H1 (cell line): Measurements from ENCODE around the gene ZNF831. TPM values are rescaled to one million over a fixed set of nuclear protein-coding genes. Genes with fewer than 3 reads are reported as not detected.

Experiments used
- CTCF ChIA-PET: fragments of 300-600 bp; sonication (Branson Sonifier 250); formaldehyde crosslinking; loops from one replicate; lab custom pipeline; 2021; ENCODE audit not compliant: partially characterized antibody; lab: Charles Lee
- POLR2A ChIA-PET: fragments of 300-600 bp; sonication (Branson Sonifier 250); formaldehyde crosslinking; loops from one replicate; lab custom pipeline; 2021; ENCODE audit warnings: inconsistent platforms; ENCODE audit not compliant: partially characterized antibody; lab: Charles Lee
- DNase-seq, 2 experiments: peaks; one replicate each; pipeline versions ENCODE4 v3.0.0 to v3.0.0-alpha.2; 2010 to 2022; ENCODE audit warnings: low spot score in 2 of 2, low read depth in 1 of 2, mixed read lengths in 1 of 2
- FAIRE-seq: peaks from 2 replicates; lab custom pipeline; 2011; peaks lifted over from hg19 to GRCh38; lab: Jason Lieb, UNC
- H2AFZ ChIP-seq: 2 replicates; pipeline ENCODE4 v1.8.1; 2012; ENCODE audit warnings: low read length, inconsistent platforms
- H2AK5ac ChIP-seq: 2 replicates; pipeline ENCODE4 v1.6.1; 2013; ENCODE audit warnings: low read depth, low read length
- H2BK120ac ChIP-seq: replicated peaks from 2 replicates; pipeline ENCODE3; 2013; ENCODE audit warnings: low read depth, low read length, inconsistent platforms
- H2BK12ac ChIP-seq: 2 replicates; pipeline ENCODE4 v1.6.1; 2013; ENCODE audit warnings: low read depth, low read length
- H2BK15ac ChIP-seq: 2 replicates; pipeline ENCODE4 v1.6.1; 2013; ENCODE audit warnings: low read length
- H2BK20ac ChIP-seq: 2 replicates; pipeline ENCODE4 v1.6.1; 2013; ENCODE audit warnings: low read length
- H2BK5ac ChIP-seq: 2 replicates; pipeline ENCODE4 v1.6.1; 2013; ENCODE audit warnings: low read depth, low read length
- H3K14ac ChIP-seq: 2 replicates; pipeline ENCODE4 v1.6.1; 2013; ENCODE audit warnings: inconsistent platforms; ENCODE audit not compliant: insufficient read length
- H3K18ac ChIP-seq: 2 replicates; pipeline ENCODE4 v1.6.1; 2013; ENCODE audit warnings: low read length; ENCODE audit errors: extremely low read depth
- H3K23ac ChIP-seq: 2 replicates; pipeline ENCODE4 v1.6.1; 2013; ENCODE audit warnings: inconsistent platforms; ENCODE audit not compliant: insufficient read length
- H3K23me2 ChIP-seq: 2 replicates; pipeline ENCODE4 v1.6.1; 2013; ENCODE audit warnings: low read depth, low read length
- H3K27ac ChIP-seq: 2 replicates; pipeline ENCODE4 v1.6.1; 2011; ENCODE audit warnings: low read depth, low read length, inconsistent platforms
- H3K27me3 ChIP-seq, 4 experiments: replicated peaks in 1 of 4; 1 replicate in 1 of 4; 2 replicates in 3 of 4; pipeline versions ENCODE4 v1.6.1 to v1.8.1; 2011 to 2013; ENCODE audit warnings: low read length in 3 of 4, mild to moderate bottlenecking in 3 of 4, inconsistent platforms in 2 of 4, mixed read lengths in 2 of 4, moderate library complexity in 1 of 4; ENCODE audit not compliant: control insufficient read depth in 3 of 4, insufficient read depth in 3 of 4; ENCODE audit errors: extremely low read depth in 1 of 4
- H3K36me3 ChIP-seq, 4 experiments: 2 replicates each; pipeline versions ENCODE4 v1.6.1 to v1.8.1; 2011 to 2013; ENCODE audit warnings: mild to moderate bottlenecking in 4 of 4, low read length in 3 of 4, moderate library complexity in 2 of 4, control low read depth in 1 of 4, inconsistent platforms in 1 of 4; ENCODE audit not compliant: insufficient read depth in 4 of 4, control insufficient read depth in 2 of 4
- H3K4ac ChIP-seq: replicated peaks from 2 replicates; pipeline ENCODE3; 2013; ENCODE audit warnings: low read length, low read depth, mixed read lengths, inconsistent platforms; ENCODE audit not compliant: insufficient read length
- H3K4me1 ChIP-seq, 4 experiments: replicated peaks in 1 of 4; 1 replicate in 1 of 4; 2 replicates in 3 of 4; pipeline versions ENCODE4 v1.6.1 to v1.8.1; 2011 to 2013; ENCODE audit warnings: low read length in 3 of 4, inconsistent platforms in 2 of 4, mixed read lengths in 1 of 4; ENCODE audit not compliant: insufficient read depth in 4 of 4, control insufficient read depth in 3 of 4
- H3K4me2 ChIP-seq, 2 experiments: 2 replicates each; pipeline versions ENCODE4 v1.6.1 to v1.8.1; 2011 to 2013; ENCODE audit warnings: low read depth in 2 of 2, low read length in 2 of 2, control low read depth in 1 of 2, inconsistent platforms in 1 of 2, mild to moderate bottlenecking in 1 of 2; ENCODE audit not compliant: insufficient read depth in 1 of 2
- H3K4me3 ChIP-seq, 4 experiments: fragments of 200-600, 300-600 bp in 1 of 4; sonication (generic), shearing (Covaris generic), sonication (Bioruptor Twin) in 1 of 4; 2 replicates each; pipeline versions ENCODE4 v1.5.1 to v1.8.1; 2011 to 2016; ENCODE audit warnings: low read length in 4 of 4, low read depth in 3 of 4, control low read depth in 2 of 4, inconsistent platforms in 2 of 4, mild to moderate bottlenecking in 2 of 4, mixed read lengths in 1 of 4, moderate library complexity in 1 of 4; ENCODE audit not compliant: insufficient read depth in 2 of 4; ENCODE audit errors: extremely low read depth in 1 of 4
- H3K56ac ChIP-seq: replicated peaks from 2 replicates; pipeline ENCODE3; 2013; ENCODE audit warnings: low read depth, mild to moderate bottlenecking, mixed read lengths, low read length, inconsistent platforms; ENCODE audit not compliant: insufficient read length
- H3K79me1 ChIP-seq: 2 replicates; pipeline ENCODE4 v1.6.1; 2013; ENCODE audit warnings: low read depth, low read length, control low read depth
- H3K79me2 ChIP-seq, 2 experiments: 2 replicates each; pipeline versions ENCODE4 v1.6.1 to v1.8.1; 2012 to 2013; ENCODE audit warnings: low read length in 2 of 2, mild to moderate bottlenecking in 2 of 2, inconsistent platforms in 1 of 2; ENCODE audit not compliant: insufficient read depth in 2 of 2, control insufficient read depth in 1 of 2
- H3K9ac ChIP-seq, 4 experiments: replicated peaks in 1 of 4; 1 replicate in 1 of 4; 2 replicates in 3 of 4; pipeline versions ENCODE4 v1.6.1 to v1.8.1; 2011 to 2013; ENCODE audit warnings: low read depth in 3 of 4, low read length in 3 of 4, control low read depth in 2 of 4, mild to moderate bottlenecking in 2 of 4, moderate library complexity in 2 of 4, inconsistent platforms in 1 of 4; ENCODE audit errors: extremely low read depth in 1 of 4
- H3K9me3 ChIP-seq, 2 experiments: 2 replicates each; pipeline versions ENCODE4 v1.6.1 to v1.8.1; 2012 to 2013; ENCODE audit warnings: mild to moderate bottlenecking in 2 of 2, moderate library complexity in 2 of 2, control low read depth in 1 of 2, inconsistent platforms in 1 of 2, low read depth in 1 of 2, low read length in 1 of 2, mixed read lengths in 1 of 2; ENCODE audit not compliant: insufficient read depth in 2 of 2
- H4K20me1 ChIP-seq, 2 experiments: replicated peaks in 1 of 2; 2 replicates each; pipeline versions ENCODE3 to v1.8.1; 2011 to 2013; ENCODE audit warnings: inconsistent platforms in 2 of 2, low read length in 2 of 2, mild to moderate bottlenecking in 1 of 2; ENCODE audit not compliant: insufficient read depth in 2 of 2, control insufficient read depth in 1 of 2
- H4K5ac ChIP-seq: 2 replicates; pipeline ENCODE4 v1.6.1; 2013; ENCODE audit warnings: low read length, low read depth, mixed read lengths, inconsistent platforms; ENCODE audit not compliant: insufficient read length
- H4K8ac ChIP-seq: 2 replicates; pipeline ENCODE4 v1.8.0; 2013; ENCODE audit warnings: mild to moderate bottlenecking, moderate library complexity, low read length, inconsistent platforms; ENCODE audit not compliant: insufficient read depth; ENCODE audit errors: extremely low read depth
- H4K91ac ChIP-seq: replicated peaks from 2 replicates; pipeline ENCODE3; 2013; ENCODE audit warnings: low read length, mixed read lengths, inconsistent platforms; ENCODE audit not compliant: insufficient read length
- ASH2L ChIP-seq: fragments of 200-600, 300-600 bp; sonication (generic); IDR thresholded peaks from one replicate; pipeline ENCODE4 v1.7.1; 2017; ENCODE audit warnings: low read length
- FOSL1 ChIP-seq: IDR thresholded peaks from 2 replicates; pipeline ENCODE4 v1.6.1; 2011; ENCODE audit warnings: mild to moderate bottlenecking, low read depth, low read length, moderate library complexity; ENCODE audit not compliant: insufficient read depth
- JUND ChIP-seq: IDR thresholded peaks from 2 replicates; pipeline ENCODE4 v1.6.1; 2011; ENCODE audit warnings: mild to moderate bottlenecking, improper control_type of control experiment, low read length
- WGBS, 2 experiments: shearing (Covaris generic) in 1 of 2; methylation state at CpG; one replicate each; pipeline versions ENCODE4 v1.1.6 to v1.1.7; 2013 to 2015; ENCODE audit warnings: low lambda C conversion rate in 2 of 2, mixed read lengths in 2 of 2, inconsistent platforms in 1 of 2, low coverage in 1 of 2, missing lambda C conversion rate in 1 of 2; ENCODE audit not compliant: insufficient replicate concordance in 2 of 2, insufficient coverage in 1 of 2, insufficient read length in 1 of 2; ENCODE audit errors: extremely low coverage in 1 of 2, missing lambda C conversion rate in 1 of 2; 5-methylcytosine and 5-hydroxymethylcytosine counted together
- polyA plus RNA-seq, 7 experiments: library from polyadenylated mRNA; depleted of rRNA in 3 of 7; stranded (reverse) in 5 of 7; unstranded in 2 of 7; fragments of >200 nt in 5 of 7; fragments of 200-250 nt in 2 of 7; gene quantifications; 1 replicate in 5 of 7; 2 replicates in 1 of 7; 4 replicates in 1 of 7; pipeline versions ENCODE4 v1.2.1 to v1.2.3, GENCODE V29; 2011 to 2013; ENCODE audit warnings: missing spikeins in 2 of 7, mixed read lengths in 2 of 7
- total RNA-seq: library from RNA; stranded (reverse); fragmentation: NEBNext Ultra II Directional; extraction: Animal tissue kit (Norgen Biotek cat#: 25700); gene quantifications from 2 replicates; pipeline ENCODE4 v1.2.1, GENCODE V29; 2021

The ZNF831 gene
- total and polyA plus RNA-seq, 2 of the 8 experiments (the other 6 are each of a cell fraction or from before 2014, with no cell fraction given) = not detected

GRCh38 chr20:59220161-59220560, 56.5 kb downstream of the ZNF831 start:
- Histone ChIP-seq H4K5ac (no peak overlapping the region), H3K56ac (no peak overlapping the region), H3K27ac (no peak overlapping the region), H4K20me1 (no peaks in the 10 kb centered on the region), H2AK5ac (no peak overlapping the region), H3K4ac (no peak overlapping the region), H4K8ac (no peak overlapping the region), H3K23me2 (peaks cover 8% of the 10 kb centered on the region; the same call in 1 of the 2 replicates), H3K4me3 (no peak overlapping the region), H2AFZ (no peak overlapping the region), H2BK15ac (no peak overlapping the region), H3K18ac (no peak overlapping the region), H3K36me3 (no peaks in the 10 kb centered on the region), H3K9ac (no peak overlapping the region), H2BK120ac (no peak overlapping the region), H3K4me2 (no peak overlapping the region), H2BK20ac (no peak overlapping the region), H2BK5ac (no peak overlapping the region), H3K9me3 (no peaks in the 10 kb centered on the region), H4K91ac (no peak overlapping the region), H3K79me2 (no peaks in the 10 kb centered on the region), H3K27me3 (peaks cover 3 to 22% (median 20%) of the 10 kb centered on the region in 4 experiments), H3K23ac (no peak overlapping the region), H3K79me1 (no peaks in the 10 kb centered on the region), H2BK12ac (no peak overlapping the region), H3K4me1 (peaks cover 2 to 8% (median 4%) of the 10 kb centered on the region in 4 experiments), H3K14ac (no peak overlapping the region)
- 96% methylated on average over 5 of the region's 5 CpGs; no CpG with 5 or more reads in 1 of the 2 experiments for WGBS, 2 experiments
- ChIA-PET POLR2A (no interaction called here), CTCF (interaction anchor here (2.2 to 5.0 kb wide), 4 partner anchors 10 to 185 kb away, joined by 6 to 41 read pairs (median 23); no protein-coding TSS in a partner anchor)
- no peak for FAIRE-seq
- no peak for DNase-seq
- TF ChIP-seq JUND (no peak), ASH2L (no peak), FOSL1 (no peak)
